Right lobe of liver (tissue), 6 donors: ENCODE results near the gene AK1. TPM values are rescaled to one million over a fixed set of nuclear protein-coding genes. Genes with fewer than 3 reads are reported as not detected.
A peak's percentile ranks its signal among the peaks of the same experiment; 100 is the strongest.

ENCODE experiments used
- ATAC-seq, 4 donors: fragments of 200-7000 bp; cut with Tn5 transposase; one replicate each; pipeline ENCODE4 v1.9.1; 2020; ENCODE audit warnings: mild to moderate bottlenecking in 4 of 4, moderate library complexity in 4 of 4
- DNase-seq, 3 donors: peaks; one replicate each; pipeline ENCODE4 v3.0.0-alpha.2; 2020
- H3K27ac ChIP-seq, 3 donors: fragments of 200-600 bp; one replicate each; pipeline ENCODE4 v1.8.0; 2022
- H3K27me3 ChIP-seq, 2 donors: fragments of 200-600 bp; one replicate each; pipeline ENCODE4 v1.8.0; 2022
- H3K36me3 ChIP-seq, 4 donors: fragments of 200-600 bp; sonication (generic) in 1 of 4; one replicate each; pipeline versions ENCODE4 v1.5.1 to v1.8.0; 2017 to 2022; ENCODE audit warnings: control low read depth in 1 of 4
- H3K4me1 ChIP-seq, 4 donors: fragments of 200-600 bp; sonication (generic) in 1 of 4; one replicate each; pipeline versions ENCODE4 v1.5.1 to v1.8.0; 2017 to 2022; ENCODE audit warnings: control low read depth in 1 of 4
- H3K4me3 ChIP-seq, 3 donors: fragments of 200-600 bp; one replicate each; pipeline ENCODE4 v1.8.0; 2022
- H3K9me3 ChIP-seq, 4 donors: fragments of 200-600 bp; sonication (generic) in 1 of 4; one replicate each; pipeline versions ENCODE4 v1.5.1 to v1.8.0; 2017 to 2022; ENCODE audit warnings: control low read depth in 1 of 4
- CTCF ChIP-seq, 4 donors: fragments of 200-600 bp in 3 of 4; fragments of 450-650 bp in 1 of 4; IDR thresholded peaks; one replicate each; pipeline versions ENCODE4 v1.5.1 to v1.8.0; 2016 to 2022; ENCODE audit warnings: antibody characterized with exemption in 4 of 4, mild to moderate bottlenecking in 2 of 4
- POLR2A ChIP-seq: fragments of 450-650 bp; IDR thresholded peaks from one replicate; pipeline ENCODE4 v1.6.1; 2017; ENCODE audit warnings: antibody characterized with exemption, mild to moderate bottlenecking
- WGBS: methylation state at CpG from one replicate; pipeline ENCODE4 v1.1.6; 2018; ENCODE audit warnings: low coverage, low lambda C conversion rate; ENCODE audit not compliant: insufficient coverage; ENCODE audit errors: missing lambda C conversion rate; 5-methylcytosine and 5-hydroxymethylcytosine counted together
- intact Hi-C, 2 donors: fragments of 100-400 bp; cut with DNase I; formaldehyde crosslinking; loops; one replicate each; pipeline versions ENCODE4 v1.11.2 to v1.14.1; 2022
- total RNA-seq, 6 experiments: library from RNA; depleted of rRNA in 2 of 6; stranded (reverse); fragments of >200 nt in 2 of 6; fragmentation: NEBNext Ultra II Directional in 3 of 6; extraction: Animal tissue kit (Norgen Biotek cat#: 25700) in 3 of 6; gene quantifications; one replicate each; pipeline versions ENCODE4 v1.1.0 to v1.2.4, GENCODE V29; 2016 to 2023
- donor health status: DM: no; HTN: yes; CAD: no.
- donor health status: DM: no; HTN: no; CAD: no.
- donor health status: DM: no; HTN: no; CAD: no.
- donor health status: DM: no; HTN: yes; CAD: no.
- donor health status: DM: no; HTN: yes; CAD: no.

The AK1 gene
- total RNA-seq, 6 experiments from 2014 or later: 31.4 to 78.6 (median 51.7) TPM

GRCh38 chr9:127869310-127870152, 7.9 kb downstream of the AK1 start:
- no peaks in the 10 kb centered on the region for H3K27me3 ChIP-seq
- no peak for TF ChIP-seq POLR2A
- TF ChIP-seq CTCF (IDR thresholded peaks at IDR 0.05): peak; percentile 83 to 94 (median 86)
- H3K4me3 ChIP-seq: no peak overlapping the region
- no CpG with 5 or more reads among the region's 18 CpGs for WGBS
- ATAC-seq: peak; percentile 83 to 92 (median 86)
- H3K4me1 ChIP-seq: peaks cover 0 to 13% (median 6%) of the 10 kb centered on the region in 4 donors
- H3K36me3 ChIP-seq: peaks cover 0 to 5% (median 2%) of the 10 kb centered on the region in 4 donors
- intact Hi-C loops: loop anchor here (10.0 kb wide), 2 partner anchors 55 to 135 kb away; partner anchors contain the start of gene TOR2A (in 1 of the 2)
- no peaks in the 10 kb centered on the region for H3K9me3 ChIP-seq
- peak; percentile 86 to 91 (median 90) for DNase-seq
- no peak overlapping the region for H3K27ac ChIP-seq

GRCh38 chr9:127868278-127868902, 9.1 kb downstream of the AK1 start:
- intact Hi-C loops: no loop called here
- ATAC-seq (no peak), DNase-seq (no peak)
- H3K27me3 ChIP-seq: no peaks in the 10 kb centered on the region
- WGBS: 89% methylated on average over 4 of the region's 18 CpGs
- no peak overlapping the region for H3K4me3 ChIP-seq
- peaks cover 0 to 5% (median 2%) of the 10 kb centered on the region in 4 donors for H3K36me3 ChIP-seq
- TF ChIP-seq CTCF (IDR thresholded peaks at IDR 0.05): no peak
- TF ChIP-seq POLR2A: no peak
- peaks cover 0 to 4% (median under 1%) of the 10 kb centered on the region in 4 donors for H3K4me1 ChIP-seq
- H3K9me3 ChIP-seq: no peaks in the 10 kb centered on the region
- H3K27ac ChIP-seq: no peak overlapping the region

GRCh38 chr9:127867356-127868277, 9.9 kb downstream of the AK1 start:
- H3K9me3 ChIP-seq: no peaks in the 10 kb centered on the region
- H3K27ac ChIP-seq: no peak overlapping the region
- TF ChIP-seq CTCF (IDR thresholded peaks at IDR 0.05) (no peak), POLR2A (no peak)
- ATAC-seq: peak; percentile 33 to 62 (median 43)
- peaks cover 0 to 5% (median under 1%) of the 10 kb centered on the region in 4 donors for H3K36me3 ChIP-seq
- intact Hi-C loops: no loop called here
- H3K27me3 ChIP-seq: no peaks in the 10 kb centered on the region
- 63% methylated on average over 7 of the region's 30 CpGs for WGBS
- peaks cover 0 to 4% (median 0%) of the 10 kb centered on the region in 4 donors for H3K4me1 ChIP-seq
- DNase-seq: peak in 1 of 3 donors; percentile 57
- H3K4me3 ChIP-seq: no peak overlapping the region

GRCh38 chr9:127866535-127866934, 10.9 kb downstream of the AK1 start:
- 93% methylated on average over 6 of the region's 13 CpGs for WGBS

More at GRCh38 chr9:127866535-127866934, 10.9 kb downstream of the AK1 start:
- intact Hi-C loops: no loop called here
- H3K4me3 ChIP-seq: no peak overlapping the region
- ATAC-seq: no peak
- DNase-seq: no peak
- no peak overlapping the region for H3K27ac ChIP-seq
- H3K36me3 ChIP-seq: peaks cover 0 to 5% (median 0%) of the 10 kb centered on the region in 4 donors
- H3K9me3 ChIP-seq: no peaks in the 10 kb centered on the region
- H3K27me3 ChIP-seq: no peaks in the 10 kb centered on the region
- no peak for TF ChIP-seq POLR2A
- no peak for TF ChIP-seq CTCF (IDR thresholded peaks at IDR 0.05)
- peaks cover 0 to 4% (median 0%) of the 10 kb centered on the region in 4 donors for H3K4me1 ChIP-seq
